HepG2 (cell line): ENCODE data around the gene DENND1C. TPM values are rescaled to one million over a fixed set of nuclear protein-coding genes. Genes with fewer than 3 reads are reported as not detected.
A peak's percentile ranks its signal among the peaks of the same experiment; 100 is the strongest.

ENCODE experiments used
- CCAR2 ChIP-seq: fragments of 200-400 bp; formaldehyde crosslinking; optimal IDR thresholded peaks from 2 replicates; pipeline ENCODE3; 2018; ENCODE audit warnings: low read depth, mild to moderate bottlenecking, low read length, moderate library complexity
- CREB1 ChIP-seq, 2 experiments: fragments of 450-650 bp in 1 of 2; IDR thresholded peaks; 2 replicates each; pipeline ENCODE4 v1.6.1; 2016 to 2017; ENCODE audit warnings: control low read depth in 1 of 2, mild to moderate bottlenecking in 1 of 2, missing compliant biosample characterization in 1 of 2, missing genetic modification characterization in 1 of 2
- ETS1 ChIP-seq: sonication (generic); formaldehyde crosslinking; IDR thresholded peaks from 2 replicates; pipeline ENCODE4 v1.4.0; 2020; ENCODE audit warnings: missing genetic modification reagents
- FOXA1 ChIP-seq, 2 experiments: fragments of 450-650 bp in 1 of 2; sonication (generic) in 1 of 2; formaldehyde crosslinking in 1 of 2; IDR thresholded peaks; 2 replicates each; pipeline versions ENCODE4 v1.4.0 to v1.6.1; 2016 to 2020; ENCODE audit warnings: missing genetic modification reagents in 1 of 2
- GABPA ChIP-seq, 2 experiments: IDR thresholded peaks; 2 replicates each; pipeline ENCODE4 v1.6.1; 2011 to 2016; ENCODE audit warnings: low read depth in 2 of 2, low read length in 1 of 2, missing biosample characterization in 1 of 2, missing genetic modification characterization in 1 of 2
- HNRNPK ChIP-seq: fragments of 200-400 bp; formaldehyde crosslinking; IDR thresholded peaks from 2 replicates; pipeline ENCODE4 v1.6.1; 2018; ENCODE audit warnings: low read length, low read depth, moderate library complexity, mild to moderate bottlenecking; ENCODE audit not compliant: poor library complexity, severe bottlenecking
- KIAA2018 ChIP-seq: sonication (generic); formaldehyde crosslinking; IDR thresholded peaks from 2 replicates; pipeline ENCODE4 v1.5.0; 2020; ENCODE audit warnings: mild to moderate bottlenecking, missing genetic modification reagents, borderline replicate concordance
- PHF20 ChIP-seq: sonication (generic); formaldehyde crosslinking; IDR thresholded peaks from 2 replicates; pipeline ENCODE4 v1.5.0; 2020; ENCODE audit warnings: mild to moderate bottlenecking, missing genetic modification reagents
- RNF2 ChIP-seq: fragments of 450-650 bp; conservative IDR thresholded peaks from 2 replicates; pipeline ENCODE4 v1.6.1; 2016; ENCODE audit warnings: low read depth
- STAG1 ChIP-seq: sonication (generic); formaldehyde crosslinking; IDR thresholded peaks from 2 replicates; pipeline ENCODE4 v1.4.0; 2020; ENCODE audit warnings: missing genetic modification reagents
- TAF1 ChIP-seq: sonication (generic); formaldehyde crosslinking; IDR thresholded peaks from 2 replicates; pipeline ENCODE4 v1.4.0; 2020; ENCODE audit warnings: missing genetic modification reagents
- YY1 ChIP-seq: IDR thresholded peaks from 2 replicates; pipeline ENCODE4 v1.6.1; 2011; ENCODE audit warnings: low read length, low read depth, moderate library complexity, mild to moderate bottlenecking; ENCODE audit not compliant: insufficient read depth, insufficient replicate concordance
- ZFP62 ChIP-seq: sonication (generic); formaldehyde crosslinking; IDR thresholded peaks from 2 replicates; pipeline ENCODE4 v1.4.0; 2020; ENCODE audit warnings: missing genetic modification reagents
- ZNF207 ChIP-seq: fragments of 450-650 bp; IDR thresholded peaks from 2 replicates; pipeline ENCODE4 v1.6.1; 2016; ENCODE audit warnings: antibody characterized with exemption, borderline replicate concordance
- ZNF264 ChIP-seq: sonication (generic); formaldehyde crosslinking; IDR thresholded peaks from 2 replicates; pipeline ENCODE4 v1.4.0; 2020; ENCODE audit warnings: missing genetic modification reagents
- polyA plus RNA-seq, 8 experiments: library from polyadenylated mRNA; depleted of rRNA in 3 of 8; stranded (reverse) in 7 of 8; unstranded in 1 of 8; fragments of >200 nt; fragmentation: Illumina TruSeq in 4 of 8; extraction: Trizol in 4 of 8; gene quantifications; 2 replicates each; pipeline versions ENCODE4 v1.2.1 to v1.2.3, GENCODE V29; 2011 to 2016; ENCODE audit warnings: low read depth in 4 of 8, missing spikeins in 1 of 8, mixed read lengths in 1 of 8; ENCODE audit not compliant: insufficient read depth in 1 of 8
- total RNA-seq, 5 experiments: library from RNA; depleted of rRNA; stranded (reverse); fragments of >200 nt; fragmentation: Illumina TruSeq; extraction: Trizol; gene quantifications; 2 replicates each; pipeline ENCODE4 v1.2.3, GENCODE V29; 2016; ENCODE audit warnings: low read depth in 1 of 5

The DENND1C gene
- total and polyA plus RNA-seq, 2 of the 13 experiments (the other 11 are each of a cell fraction or from before 2014, with no cell fraction given) = 0.04 to 0.73 TPM

GRCh38 chr19:6459262-6460098 is 22.1 kb downstream of the DENND1C start, which contains the start of gene SLC25A23 (continued):
- TF ChIP-seq KIAA2018 (CRISPR knock-in tag) (no peak), PHF20 (CRISPR knock-in tag) (0 out of 2 replicates have a peak, but pooled peaks have one; percentile 37), ETS1 (CRISPR knock-in tag) (peak; percentile 36; the same call in 1 of the 2 replicates), RNF2 (no peak), FOXA1 (IDR thresholded peaks at IDR 0.05) (no peak), FOXA1 (CRISPR knock-in tag; IDR thresholded peaks at IDR 0.05) (no peak), ZNF207 (no peak), TAF1 (no peak), YY1 (peak; percentile 40), ZFP62 (CRISPR knock-in tag) (no peak), CREB1 (IDR thresholded peaks at IDR 0.05) (no peak), CREB1 (CRISPR knock-in tag; IDR thresholded peaks at IDR 0.05) (no peak), ZNF264 (no peak), GABPA (IDR thresholded peaks at IDR 0.05; ENCODE audit: low read depth, low read length) (no peak), GABPA (CRISPR knock-in tag; IDR thresholded peaks at IDR 0.05; ENCODE audit: low read depth) (no peak), HNRNPK (peak; percentile 34), CCAR2 (no peak), STAG1 (CRISPR knock-in tag) (no peak)
